ENCODE results near the gene CNTN4.

CNTN4 gene

GRCh38 chr3:2984005-2984830 is 885.6 kb downstream of the CNTN4 start:
- no peak overlapping the region for H2AFZ ChIP-seq (ENCODE audit: low read length)
- H3K9ac ChIP-seq (ENCODE audit: low read length), result no peak overlapping the region
- no peak overlapping the region for H3K27ac ChIP-seq (ENCODE audit: low read depth, low read length, poor library complexity, severe bottlenecking)
- no peaks in the 10 kb centered on the region for H3K36me3 ChIP-seq (ENCODE audit: insufficient read depth, low read length)
- no peaks in the 10 kb centered on the region for H3K27me3 ChIP-seq (ENCODE audit: insufficient read depth, low read length)
- no peak overlapping the region for H3K4me2 ChIP-seq (ENCODE audit: low read length)
- no peaks in the 10 kb centered on the region for H3F3A ChIP-seq (ENCODE audit: insufficient read depth, low read length)
- no peaks in the 10 kb centered on the region for H3K9me2 ChIP-seq (ENCODE audit: low read depth, low read length)
- H3K79me2 ChIP-seq (ENCODE audit: insufficient read depth, low read length), result no peaks in the 10 kb centered on the region
- no peak for TF ChIP-seq CTCF (IDR thresholded peaks at IDR 0.05; ENCODE audit: low read length)
- TF ChIP-seq EZH2 (IDR thresholded peaks at IDR 0.05; ENCODE audit: borderline replicate concordance, low read length), result no peak
- H4K20me1 ChIP-seq (ENCODE audit: insufficient read depth, low read length), result no peaks in the 10 kb centered on the region
- H3K4me1 ChIP-seq (ENCODE audit: insufficient read depth, low read length, severe bottlenecking), result no peaks in the 10 kb centered on the region
- no peak overlapping the region for H3K4me3 ChIP-seq (ENCODE audit: low read depth, low read length, poor library complexity, severe bottlenecking)
- H3K9me3 ChIP-seq (ENCODE audit: low read length), result no peaks in the 10 kb centered on the region

GRCh38 chr3:2984831-2985220 is 886.2 kb downstream of the CNTN4 start:
- Histone ChIP-seq H3K4me3 (ENCODE audit: low read depth, low read length, poor library complexity, severe bottlenecking) (no peak overlapping the region), H3K4me1 (ENCODE audit: insufficient read depth, low read length, severe bottlenecking) (no peaks in the 10 kb centered on the region), H3K36me3 (ENCODE audit: insufficient read depth, low read length) (no peaks in the 10 kb centered on the region), H2AFZ (ENCODE audit: low read length) (no peak overlapping the region), H3K27ac (ENCODE audit: low read depth, low read length, poor library complexity, severe bottlenecking) (no peak overlapping the region), H3K4me2 (ENCODE audit: low read length) (no peak overlapping the region), H3K9me3 (ENCODE audit: low read length) (no peaks in the 10 kb centered on the region), H3F3A (ENCODE audit: insufficient read depth, low read length) (no peaks in the 10 kb centered on the region), H4K20me1 (ENCODE audit: insufficient read depth, low read length) (no peaks in the 10 kb centered on the region), H3K27me3 (ENCODE audit: insufficient read depth, low read length) (no peaks in the 10 kb centered on the region), H3K9ac (ENCODE audit: low read length) (no peak overlapping the region), H3K79me2 (ENCODE audit: insufficient read depth, low read length) (no peaks in the 10 kb centered on the region), H3K9me2 (ENCODE audit: low read depth, low read length) (no peaks in the 10 kb centered on the region)
- no peak for TF ChIP-seq CTCF (IDR thresholded peaks at IDR 0.05; ENCODE audit: low read length)
- no peak for TF ChIP-seq EZH2 (IDR thresholded peaks at IDR 0.05; ENCODE audit: borderline replicate concordance, low read length)

GRCh38 chr3:2985479-2985878 is 886.8 kb downstream of the CNTN4 start:
- Histone ChIP-seq H3K27ac (ENCODE audit: low read depth, low read length, poor library complexity, severe bottlenecking) (no peak overlapping the region), H3K4me3 (ENCODE audit: low read depth, low read length, poor library complexity, severe bottlenecking) (no peak overlapping the region), H3K36me3 (ENCODE audit: insufficient read depth, low read length) (no peaks in the 10 kb centered on the region), H4K20me1 (ENCODE audit: insufficient read depth, low read length) (no peaks in the 10 kb centered on the region), H3F3A (ENCODE audit: insufficient read depth, low read length) (no peaks in the 10 kb centered on the region), H2AFZ (ENCODE audit: low read length) (no peak overlapping the region), H3K9me3 (ENCODE audit: low read length) (no peaks in the 10 kb centered on the region), H3K27me3 (ENCODE audit: insufficient read depth, low read length) (no peaks in the 10 kb centered on the region), H3K4me2 (ENCODE audit: low read length) (no peak overlapping the region), H3K4me1 (ENCODE audit: insufficient read depth, low read length, severe bottlenecking) (no peaks in the 10 kb centered on the region), H3K9ac (ENCODE audit: low read length) (no peak overlapping the region), H3K79me2 (ENCODE audit: insufficient read depth, low read length) (no peaks in the 10 kb centered on the region), H3K9me2 (ENCODE audit: low read depth, low read length) (no peaks in the 10 kb centered on the region)
- TF ChIP-seq CTCF (IDR thresholded peaks at IDR 0.05; ENCODE audit: low read length) (no peak), EZH2 (IDR thresholded peaks at IDR 0.05; ENCODE audit: borderline replicate concordance, low read length) (no peak)
